ENCODE measurements around the gene NEK6.

Gene NEK6

DNA sequence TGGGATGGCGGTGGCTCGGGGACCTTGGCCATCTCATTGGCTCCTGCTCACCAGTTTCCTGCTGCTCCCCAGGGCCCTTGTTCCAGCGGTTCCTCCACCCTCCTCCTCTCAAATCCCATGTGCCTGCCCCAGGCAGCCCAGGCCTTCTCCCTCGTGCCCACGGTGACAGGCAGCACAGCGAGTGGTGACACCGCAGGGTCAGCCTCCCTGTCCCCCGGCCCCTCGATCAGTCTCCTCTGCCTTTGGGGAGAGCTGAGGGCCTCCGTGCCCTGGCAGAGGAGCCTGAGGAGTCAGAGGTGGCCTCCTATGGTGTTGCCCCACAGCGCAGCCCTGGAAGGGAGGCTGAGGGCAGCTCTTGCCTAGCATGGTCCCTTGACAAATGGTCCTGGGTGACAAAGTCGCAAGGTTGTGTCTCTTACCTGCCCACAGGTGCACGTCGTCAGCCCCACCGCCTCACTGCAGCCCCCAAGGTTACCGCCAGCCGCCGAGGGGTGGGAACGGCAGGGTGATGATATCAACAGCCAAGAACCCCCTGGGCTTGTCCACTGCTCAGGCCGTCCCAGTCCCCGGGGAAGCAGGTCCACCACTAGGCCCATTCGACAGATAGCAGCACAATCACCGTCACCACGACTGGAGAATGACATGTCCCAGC, 49.8 kb downstream of the NEK6 start:
- TF ChIP-seq, protein P1, sequence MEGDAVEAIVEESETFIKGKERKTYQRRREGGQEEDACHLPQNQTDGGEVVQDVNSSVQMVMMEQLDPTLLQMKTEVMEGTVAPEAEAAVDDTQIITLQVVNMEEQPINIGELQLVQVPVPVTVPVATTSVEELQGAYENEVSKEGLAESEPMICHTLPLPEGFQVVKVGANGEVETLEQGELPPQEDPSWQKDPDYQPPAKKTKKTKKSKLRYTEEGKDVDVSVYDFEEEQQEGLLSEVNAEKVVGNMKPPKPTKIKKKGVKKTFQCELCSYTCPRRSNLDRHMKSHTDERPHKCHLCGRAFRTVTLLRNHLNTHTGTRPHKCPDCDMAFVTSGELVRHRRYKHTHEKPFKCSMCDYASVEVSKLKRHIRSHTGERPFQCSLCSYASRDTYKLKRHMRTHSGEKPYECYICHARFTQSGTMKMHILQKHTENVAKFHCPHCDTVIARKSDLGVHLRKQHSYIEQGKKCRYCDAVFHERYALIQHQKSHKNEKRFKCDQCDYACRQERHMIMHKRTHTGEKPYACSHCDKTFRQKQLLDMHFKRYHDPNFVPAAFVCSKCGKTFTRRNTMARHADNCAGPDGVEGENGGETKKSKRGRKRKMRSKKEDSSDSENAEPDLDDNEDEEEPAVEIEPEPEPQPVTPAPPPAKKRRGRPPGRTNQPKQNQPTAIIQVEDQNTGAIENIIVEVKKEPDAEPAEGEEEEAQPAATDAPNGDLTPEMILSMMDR (IDR thresholded peaks at IDR 0.05; ENCODE audit: low read depth, low read length) = no peak
- DNase-seq (ENCODE audit: extremely low read depth, low read depth) = no peak

GRCh38 chr9:124308606-124309491, 51.1 kb downstream of the NEK6 start:
- DNase-seq (ENCODE audit: extremely low read depth, low read depth) = no peak
- TF ChIP-seq, protein P1 (IDR thresholded peaks at IDR 0.05; ENCODE audit: low read depth, low read length) = no peak

DNA sequence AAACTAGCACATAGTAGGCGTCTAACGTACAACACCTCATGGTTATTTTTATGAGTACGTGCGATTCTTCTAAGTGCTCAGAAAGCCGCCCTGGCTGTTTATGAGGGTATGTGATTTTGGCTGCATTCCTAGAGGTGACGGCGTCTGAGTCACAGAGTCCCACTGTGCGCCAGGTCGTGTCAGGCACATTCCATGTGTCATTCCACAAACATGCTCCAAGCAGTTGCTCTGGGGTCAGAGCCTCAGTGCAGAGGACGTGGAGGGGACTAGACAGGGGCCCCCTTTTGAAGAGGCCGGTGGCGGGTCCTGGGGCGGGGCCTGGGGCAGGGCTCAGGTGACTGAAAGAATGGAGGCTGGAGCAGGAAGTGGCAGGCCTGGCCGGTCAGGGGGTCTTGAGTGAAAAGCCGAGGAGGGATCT, 51.9 kb downstream of the NEK6 start:
- TF ChIP-seq, protein P1 (IDR thresholded peaks at IDR 0.05; ENCODE audit: low read depth, low read length) = no peak
- peak; percentile 68 for DNase-seq (ENCODE audit: extremely low read depth, low read depth)

DNA sequence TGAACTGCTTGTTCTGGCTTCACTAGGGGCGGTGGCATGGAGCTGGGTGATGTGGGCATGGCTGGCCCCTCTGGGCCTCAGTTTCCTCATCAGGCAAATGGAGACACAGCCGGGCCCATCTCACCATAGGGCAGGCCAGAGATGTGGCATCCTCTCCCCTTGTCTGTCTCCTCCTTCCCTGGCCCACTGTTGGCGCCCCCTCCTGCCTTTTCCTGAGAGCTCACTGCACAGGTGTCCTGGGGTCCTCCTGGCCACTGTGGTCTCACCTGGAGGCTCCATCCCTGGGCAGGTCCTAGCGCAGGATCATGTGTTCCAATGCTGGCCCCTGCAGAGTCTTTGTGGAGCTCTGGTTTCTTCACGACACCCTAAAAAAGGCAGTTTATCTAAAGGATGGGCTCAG, 53.5 kb downstream of the NEK6 start:
- TF ChIP-seq, protein P1 (IDR thresholded peaks at IDR 0.05; ENCODE audit: low read depth, low read length) = no peak
- DNase-seq (ENCODE audit: extremely low read depth, low read depth) = no peak

DNA sequence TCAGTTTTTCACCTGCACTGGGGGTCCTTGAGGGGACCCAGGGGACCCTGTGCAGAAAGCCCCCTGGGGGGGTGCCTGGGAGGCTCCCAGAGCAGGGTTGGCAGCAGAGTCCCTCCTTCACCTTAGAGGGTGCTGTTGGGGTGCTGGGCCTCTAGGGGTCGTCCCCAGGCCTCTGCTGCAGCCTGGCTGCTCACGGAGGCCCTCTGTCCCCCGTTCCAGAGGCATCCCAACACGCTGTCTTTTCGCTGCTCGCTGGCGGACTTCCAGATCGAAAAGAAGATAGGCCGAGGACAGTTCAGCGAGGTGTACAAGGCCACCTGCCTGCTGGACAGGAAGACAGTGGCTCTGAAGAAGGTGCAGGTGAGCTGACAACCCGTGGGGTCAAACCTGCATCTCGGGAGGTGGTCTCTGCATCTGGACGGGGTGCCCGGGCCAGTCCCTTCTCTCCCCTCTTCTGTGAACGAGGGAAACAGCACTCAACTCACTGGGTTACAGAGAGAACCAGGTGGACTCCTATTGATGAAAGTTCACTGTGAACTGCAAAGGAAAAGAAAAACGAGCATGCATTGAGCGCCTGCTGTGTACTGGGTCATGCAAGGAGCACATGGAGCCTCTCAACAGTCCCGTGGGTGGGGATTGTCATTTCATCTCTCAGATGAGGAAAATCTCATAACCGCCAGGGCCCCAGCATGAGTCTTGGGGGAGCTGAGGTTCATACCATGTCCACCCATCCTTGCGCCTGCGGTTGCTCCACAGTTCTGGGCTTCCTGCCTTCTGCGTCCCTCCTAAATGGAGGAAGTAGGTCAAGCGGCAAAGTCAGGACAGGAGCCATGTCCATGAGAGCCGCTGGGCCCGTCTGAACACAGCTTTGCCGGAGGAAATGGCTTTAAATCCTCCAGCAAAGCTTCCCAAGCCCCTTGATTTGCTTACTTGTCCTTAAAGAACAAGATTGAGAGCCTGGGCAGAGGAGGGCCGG, 54.8 kb downstream of the NEK6 start:
- TF ChIP-seq, protein P1 (IDR thresholded peaks at IDR 0.05; ENCODE audit: low read depth, low read length) = no peak
- DNase-seq (ENCODE audit: extremely low read depth, low read depth) = no peak

DNA sequence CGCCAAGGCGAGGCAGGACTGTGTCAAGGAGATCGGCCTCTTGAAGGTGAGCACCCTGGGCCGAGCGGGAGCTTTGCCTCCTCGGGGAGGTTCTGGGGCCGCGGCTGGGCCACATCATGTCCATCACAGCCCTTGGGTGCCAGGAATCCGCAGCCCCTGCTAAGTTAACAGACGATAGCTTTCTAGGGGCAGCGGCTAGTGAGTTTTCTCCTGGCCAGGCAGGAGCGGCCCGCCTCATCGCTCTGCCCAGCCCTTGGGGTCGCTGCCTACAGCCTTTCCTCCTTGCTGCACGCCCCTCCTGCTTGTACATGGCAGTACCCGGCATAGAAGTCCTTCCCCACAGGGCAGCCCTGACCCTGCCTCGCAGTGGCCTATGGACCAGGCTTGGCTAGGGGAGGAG, 56.2 kb downstream of the NEK6 start:
- TF ChIP-seq, protein P1 (IDR thresholded peaks at IDR 0.05; ENCODE audit: low read depth, low read length) = no peak
- DNase-seq (ENCODE audit: extremely low read depth, low read depth) = no peak
